ENCODE data around the gene TOMM7.

The TOMM7 gene

GRCh38 chr7:22771872-22772228 is 50.8 kb downstream of the TOMM7 start:
- no peak overlapping the region for H3K4me3 ChIP-seq (ENCODE audit: low read length)
- no peak for TF ChIP-seq CTCF (conservative IDR thresholded peaks at IDR 0.05; ENCODE audit: low read depth, low read length)
- DNase-seq (ENCODE audit: low read depth) = no peak

GRCh38 chr7:22771194-22771871 is 51.3 kb downstream of the TOMM7 start:
- no peak for TF ChIP-seq CTCF (conservative IDR thresholded peaks at IDR 0.05; ENCODE audit: low read depth, low read length)
- H3K4me3 ChIP-seq (ENCODE audit: low read length) = no peak overlapping the region
- no peak for DNase-seq (ENCODE audit: low read depth)

- no peak overlapping the region for H3K4me3 ChIP-seq (ENCODE audit: low read length)
- no peak for TF ChIP-seq CTCF (conservative IDR thresholded peaks at IDR 0.05; ENCODE audit: low read depth, low read length)
- no peak for DNase-seq (ENCODE audit: low read depth)
Measured at GRCh38 chr7:22765609-22766008, 57.0 kb downstream of the TOMM7 start.

All from retinal pigment epithelial cell (primary cell).